Activated B cell treated with CpG ODN at 0.5 μM for 24 hours (primary cell): ENCODE data around the gene TMEM132E. TPM values are rescaled to one million over a fixed set of nuclear protein-coding genes. Genes with fewer than 3 reads are reported as not detected.

ENCODE experiments used
- ATAC-seq: fragments of 200-7000 bp; cut with Tn5 transposase; one replicate; pipeline ENCODE4 v1.10.0; 2021; ENCODE audit warnings: low read depth, mild to moderate bottlenecking, moderate library complexity
- CTCF ChIA-PET: fragments of 350-600 bp; sonication (Branson Sonifier 250); formaldehyde crosslinking; loops from one replicate; lab custom pipeline; 2021; ENCODE audit warnings: antibody characterized with exemption; lab: Charles Lee
- POLR2A ChIA-PET: fragments of 350-600 bp; sonication (Branson Sonifier 250); formaldehyde crosslinking; loops from one replicate; lab custom pipeline; 2021; ENCODE audit warnings: antibody characterized with exemption; lab: Charles Lee
- DNase-seq: peaks from one replicate; pipeline ENCODE4 v3.0.0; 2022
- H3K27ac Mint-ChIP-seq: one replicate; pipeline ENCODE4 v1.8.0; 2020; ENCODE audit warnings: mixed read lengths
- H3K27me3 Mint-ChIP-seq: one replicate; pipeline ENCODE4 v1.8.0; 2021; ENCODE audit warnings: mixed read lengths
- H3K36me3 Mint-ChIP-seq: one replicate; pipeline ENCODE4 v1.8.0; 2021; ENCODE audit warnings: low read depth, mixed read lengths
- H3K4me1 Mint-ChIP-seq: one replicate; pipeline ENCODE4 v1.8.0; 2021; ENCODE audit warnings: mixed read lengths
- H3K4me3 Mint-ChIP-seq: one replicate; pipeline ENCODE4 v1.8.0; 2020; ENCODE audit warnings: mild to moderate bottlenecking, mixed read lengths
- H3K9me3 Mint-ChIP-seq: one replicate; pipeline ENCODE4 v1.8.0; 2020; ENCODE audit warnings: mixed read lengths
- intact Hi-C: fragments of 100-400 bp; cut with micrococcal nuclease; formaldehyde crosslinking; loops from one replicate; pipeline ENCODE4 v1.15.1; 2024
- total RNA-seq: library from RNA; stranded (reverse); gene quantifications from 2 replicates; pipeline ENCODE4 v1.2.3, GENCODE V29; 2022
- TF ChIP-seq, protein P1 (sequence below): fragments of 200-600 bp; IDR thresholded peaks from one replicate; pipeline ENCODE4 v1.8.0; 2022; ENCODE audit warnings: antibody characterized with exemption, mild to moderate bottlenecking

Gene TMEM132E
- total RNA-seq, 1 donor from 2014 or later: not detected

DNA sequence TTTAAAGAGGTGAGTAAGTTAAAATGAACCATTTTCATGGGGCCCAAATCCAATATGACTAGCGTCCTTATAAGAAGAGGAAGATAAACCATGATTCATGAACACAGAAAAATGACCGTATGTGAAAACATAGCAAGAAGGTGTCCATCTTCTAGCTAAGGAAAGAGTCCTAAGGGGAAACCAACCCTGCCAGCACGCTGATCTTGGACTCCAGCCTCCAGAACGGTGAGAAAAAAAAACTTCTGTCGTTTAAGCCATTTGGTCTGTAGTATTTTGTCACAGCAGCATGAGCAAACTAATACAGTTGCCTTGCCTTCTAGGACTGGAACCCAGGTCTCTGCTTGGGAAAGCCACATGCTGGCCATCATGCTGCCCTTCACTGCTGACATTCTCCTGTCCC is 4.2 kb upstream of the TMEM132E start:
- ChIA-PET POLR2A (no interaction called here), CTCF (interaction anchor here (1.6 kb wide), 1 partner anchor 33 kb away, joined by 4 read pairs; no protein-coding TSS in a partner anchor)
- H3K36me3 Mint-ChIP-seq: no peaks in the 10 kb centered on the region
- no peak overlapping the region for H3K4me3 Mint-ChIP-seq
- peaks cover 3% of the 10 kb centered on the region for H3K9me3 Mint-ChIP-seq
- TF ChIP-seq, protein P1, sequence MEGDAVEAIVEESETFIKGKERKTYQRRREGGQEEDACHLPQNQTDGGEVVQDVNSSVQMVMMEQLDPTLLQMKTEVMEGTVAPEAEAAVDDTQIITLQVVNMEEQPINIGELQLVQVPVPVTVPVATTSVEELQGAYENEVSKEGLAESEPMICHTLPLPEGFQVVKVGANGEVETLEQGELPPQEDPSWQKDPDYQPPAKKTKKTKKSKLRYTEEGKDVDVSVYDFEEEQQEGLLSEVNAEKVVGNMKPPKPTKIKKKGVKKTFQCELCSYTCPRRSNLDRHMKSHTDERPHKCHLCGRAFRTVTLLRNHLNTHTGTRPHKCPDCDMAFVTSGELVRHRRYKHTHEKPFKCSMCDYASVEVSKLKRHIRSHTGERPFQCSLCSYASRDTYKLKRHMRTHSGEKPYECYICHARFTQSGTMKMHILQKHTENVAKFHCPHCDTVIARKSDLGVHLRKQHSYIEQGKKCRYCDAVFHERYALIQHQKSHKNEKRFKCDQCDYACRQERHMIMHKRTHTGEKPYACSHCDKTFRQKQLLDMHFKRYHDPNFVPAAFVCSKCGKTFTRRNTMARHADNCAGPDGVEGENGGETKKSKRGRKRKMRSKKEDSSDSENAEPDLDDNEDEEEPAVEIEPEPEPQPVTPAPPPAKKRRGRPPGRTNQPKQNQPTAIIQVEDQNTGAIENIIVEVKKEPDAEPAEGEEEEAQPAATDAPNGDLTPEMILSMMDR: no peak
- ATAC-seq (no peak), DNase-seq (no peak)
- H3K4me1 Mint-ChIP-seq: peaks cover 13% of the 10 kb centered on the region
- intact Hi-C loops: no loop called here
- H3K27me3 Mint-ChIP-seq: peaks cover 70% of the 10 kb centered on the region
- H3K27ac Mint-ChIP-seq: no peak overlapping the region

DNA sequence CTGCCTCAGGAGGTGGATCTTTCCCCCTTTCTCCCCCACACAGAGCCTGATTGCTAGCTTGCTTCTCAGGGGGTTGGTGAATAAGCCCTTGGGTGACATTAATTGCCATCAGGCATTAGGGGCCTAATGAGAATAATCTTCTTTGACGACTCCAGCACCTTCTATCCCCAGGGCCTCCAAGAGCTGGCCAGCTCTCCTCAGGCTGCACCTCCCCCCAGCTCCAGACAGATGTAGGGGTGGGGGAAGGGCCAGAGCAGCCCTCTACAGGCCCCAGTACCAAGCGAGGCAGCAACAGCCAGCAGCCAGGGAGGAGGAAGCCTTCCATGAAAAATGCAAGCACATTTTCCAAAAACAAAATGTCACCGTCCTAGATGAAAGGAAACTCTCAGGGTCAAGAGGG is 1.4 kb upstream of the TMEM132E start:
- no peak overlapping the region for H3K27ac Mint-ChIP-seq
- ChIA-PET POLR2A (no interaction called here), CTCF (no interaction called here)
- H3K36me3 Mint-ChIP-seq: no peaks in the 10 kb centered on the region
- H3K4me3 Mint-ChIP-seq: no peak overlapping the region
- intact Hi-C loops: no loop called here
- TF ChIP-seq, protein P1: no peak
- no peak for ATAC-seq
- H3K9me3 Mint-ChIP-seq: peaks cover 3% of the 10 kb centered on the region
- peaks cover 67% of the 10 kb centered on the region for H3K27me3 Mint-ChIP-seq
- H3K4me1 Mint-ChIP-seq: peaks cover 17% of the 10 kb centered on the region
- no peak for DNase-seq

DNA sequence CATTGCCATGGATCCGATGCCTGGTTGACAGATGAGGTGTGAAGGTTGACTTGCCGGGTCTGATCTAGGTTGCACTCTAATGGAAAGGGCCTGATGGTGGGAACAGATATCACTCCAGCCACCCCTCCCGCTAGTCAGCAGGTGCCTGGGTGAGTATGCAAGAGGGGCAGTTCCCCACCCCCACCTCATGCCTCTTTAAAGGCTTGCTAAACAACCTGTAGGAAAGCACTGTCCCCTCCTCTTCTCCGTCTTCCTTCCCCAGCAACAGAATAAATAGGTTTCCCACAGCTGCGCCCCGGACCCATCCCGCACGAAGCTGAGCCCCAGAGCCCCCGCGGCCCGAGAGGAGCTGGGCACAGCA is 746 bp upstream of the TMEM132E start:
- DNase-seq (no peak), ATAC-seq (no peak)
- TF ChIP-seq, protein P1: no peak
- CTCF ChIA-PET: no interaction called here
- peak overlapping the region; percentile 70 for H3K4me3 Mint-ChIP-seq
- H3K9me3 Mint-ChIP-seq: peaks cover 3% of the 10 kb centered on the region
- POLR2A ChIA-PET: no interaction called here
- no peak overlapping the region for H3K27ac Mint-ChIP-seq
- intact Hi-C loops: no loop called here
- H3K36me3 Mint-ChIP-seq: no peaks in the 10 kb centered on the region
- H3K27me3 Mint-ChIP-seq: peaks cover 67% of the 10 kb centered on the region
- peaks cover 17% of the 10 kb centered on the region for H3K4me1 Mint-ChIP-seq

DNA sequence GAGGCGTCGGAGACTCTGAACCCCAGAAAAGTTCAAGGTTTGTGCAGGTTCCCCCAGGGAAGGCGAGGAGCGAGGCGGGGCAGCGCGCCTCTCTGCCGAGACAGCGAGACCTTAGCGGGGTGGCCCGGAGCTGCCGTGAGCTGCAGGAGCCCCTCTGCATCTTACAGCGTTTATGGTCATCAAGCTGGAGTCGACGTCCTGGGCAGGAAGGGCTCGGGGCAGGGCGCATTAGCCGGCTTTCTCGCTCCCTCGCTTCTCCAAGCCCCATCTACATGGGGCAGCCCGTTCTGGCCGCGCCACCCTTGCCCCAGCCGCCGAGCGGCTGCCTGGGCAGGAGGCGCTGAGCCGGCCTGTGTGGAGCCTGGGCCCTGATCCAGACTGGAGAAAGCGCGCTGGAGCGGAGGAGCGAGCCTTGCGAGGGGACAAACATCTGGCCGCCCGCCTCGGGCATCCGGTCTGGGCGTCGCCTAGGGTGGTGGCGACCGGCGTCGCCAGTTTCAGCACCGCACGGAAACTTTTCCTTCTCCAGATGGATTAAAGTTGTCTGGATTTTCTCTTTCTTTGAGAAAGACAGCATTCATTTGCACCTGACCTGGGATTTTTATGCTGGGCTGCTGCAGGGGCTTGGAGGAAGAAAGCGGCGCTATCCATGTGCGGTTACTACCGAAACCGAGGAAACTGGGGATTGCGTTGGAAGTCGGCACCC is 750 bp downstream of the TMEM132E start:
- TF ChIP-seq, protein P1: no peak
- no peaks in the 10 kb centered on the region for H3K36me3 Mint-ChIP-seq
- H3K27ac Mint-ChIP-seq: no peak overlapping the region
- H3K9me3 Mint-ChIP-seq: peaks cover under 1% of the 10 kb centered on the region
- intact Hi-C loops: no loop called here
- peak overlapping the region; percentile 24 for H3K4me3 Mint-ChIP-seq
- POLR2A ChIA-PET: no interaction called here
- peaks cover 68% of the 10 kb centered on the region for H3K27me3 Mint-ChIP-seq
- CTCF ChIA-PET: no interaction called here
- DNase-seq: no peak
- ATAC-seq: no peak
- peaks cover 17% of the 10 kb centered on the region for H3K4me1 Mint-ChIP-seq

DNA sequence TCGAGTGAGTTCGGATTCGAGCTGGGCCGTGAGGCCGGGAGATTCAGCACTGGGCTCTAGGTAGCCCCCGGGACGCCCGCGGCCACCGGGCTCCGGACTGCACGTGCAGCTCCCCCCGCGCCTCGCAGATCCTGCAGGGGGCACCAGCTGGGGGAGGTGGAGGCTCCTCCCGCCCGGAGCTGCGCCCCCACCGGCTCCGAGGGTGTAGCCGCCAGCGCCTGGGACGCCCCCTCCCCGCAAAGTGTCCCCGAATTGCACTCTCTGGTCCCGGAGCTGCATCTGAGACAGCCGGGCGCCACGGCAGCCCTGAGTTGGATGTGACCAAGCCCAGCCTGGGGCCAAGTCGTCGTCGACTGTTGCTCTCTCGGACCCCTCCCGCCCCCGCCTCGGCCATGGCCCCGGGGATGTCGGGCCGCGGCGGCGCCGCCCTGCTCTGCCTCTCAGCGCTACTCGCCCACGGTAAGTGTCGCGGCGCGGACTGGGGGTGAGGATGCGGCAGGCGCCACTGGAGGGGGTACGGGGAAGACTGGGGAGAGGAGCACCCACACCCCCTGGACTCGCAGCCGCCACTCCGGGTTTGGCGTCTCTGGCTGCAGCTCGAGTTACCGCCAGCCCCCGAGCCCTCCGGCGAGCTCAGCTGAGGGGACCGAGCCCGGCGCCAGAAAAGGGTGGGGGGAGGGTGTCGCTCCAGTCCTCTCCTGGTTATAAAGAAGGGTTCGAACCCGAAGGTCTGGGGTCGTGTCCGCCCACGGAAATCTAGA is 1.5 kb downstream of the TMEM132E start:
- ChIA-PET POLR2A (no interaction called here), CTCF (no interaction called here)
- H3K4me1 Mint-ChIP-seq: peaks cover 17% of the 10 kb centered on the region
- H3K27me3 Mint-ChIP-seq: peaks cover 69% of the 10 kb centered on the region
- TF ChIP-seq, protein P1: no peak
- ATAC-seq: no peak
- peak overlapping the region; percentile 24 for H3K4me3 Mint-ChIP-seq
- intact Hi-C loops: no loop called here
- no peak overlapping the region for H3K27ac Mint-ChIP-seq
- H3K36me3 Mint-ChIP-seq: no peaks in the 10 kb centered on the region
- DNase-seq: no peak
- H3K9me3 Mint-ChIP-seq: no peaks in the 10 kb centered on the region
